Fibroblast of lung (primary cell): ENCODE data around the gene PADI6.

ENCODE experiments used
- CTCF ChIP-seq, 2 donors: IDR thresholded peaks in 1 of 2; conservative IDR thresholded peaks in 1 of 2; 1 replicate in 1 of 2; 2 replicates in 1 of 2; pipeline ENCODE4 v1.5.1; 2011 to 2012; ENCODE audit warnings: low read length in 2 of 2, control low read depth in 1 of 2, inconsistent platforms in 1 of 2, low read depth in 1 of 2, mild to moderate bottlenecking in 1 of 2
- EZH2 ChIP-seq: IDR thresholded peaks from 2 replicates; pipeline ENCODE4 v1.5.1; 2012; ENCODE audit warnings: low read length, control low read depth, mild to moderate bottlenecking; ENCODE audit errors: missing control alignments

GRCh38 chr1:17429183-17429582, 57.2 kb downstream of the PADI6 start:
- TF ChIP-seq EZH2 (no peak), CTCF (conservative IDR thresholded peaks at IDR 0.05 in 1 of 2, IDR thresholded peaks at IDR 0.05 in 1 of 2; ENCODE audit: low read depth in 1 of 2, low read length in 2 of 2) (no peak)
